Activated CD8-positive, alpha-beta memory T cell treated with anti-CD3 and anti-CD28 coated beads, Interleukin-2, amount 10 ng/mL, durations not matched to agents 7 days and 5 days (primary cell): ENCODE measurements around the gene OMG. TPM values are rescaled to one million over a fixed set of nuclear protein-coding genes. Genes with fewer than 3 reads are reported as not detected.
A peak's percentile ranks its signal among the peaks of the same experiment; 100 is the strongest.
"Not testable (repeated sequence)": the region's sequence is repeated elsewhere in the genome, so short reads cannot be mapped to it uniquely, and the experiment has no call there.

Experiments
- ATAC-seq: fragments of 150-1000 bp; cut with Tn5 transposase; one replicate; pipeline ENCODE4 v1.10.0; 2021; ENCODE audit warnings: moderate library complexity
- CTCF ChIA-PET: fragments of 350-600 bp; sonication (Branson Sonifier 250); formaldehyde crosslinking; loops from one replicate; lab custom pipeline; 2021; ENCODE audit warnings: antibody characterized with exemption; lab: Charles Lee
- DNase-seq: peaks from one replicate; pipeline ENCODE4 v3.0.0-alpha.2; 2020
- H3K27ac Mint-ChIP-seq: one replicate; pipeline ENCODE4 v1.8.0; 2021; ENCODE audit warnings: mild to moderate bottlenecking, mixed read lengths
- H3K27me3 Mint-ChIP-seq: one replicate; pipeline ENCODE4 v1.8.0; 2021; ENCODE audit warnings: mixed read lengths
- H3K36me3 Mint-ChIP-seq: one replicate; pipeline ENCODE4 v1.8.0; 2021; ENCODE audit warnings: mild to moderate bottlenecking, mixed read lengths
- H3K4me1 Mint-ChIP-seq: one replicate; pipeline ENCODE4 v1.8.0; 2021; ENCODE audit warnings: mixed read lengths
- H3K4me3 Mint-ChIP-seq: one replicate; pipeline ENCODE4 v1.8.0; 2021; ENCODE audit warnings: mild to moderate bottlenecking, moderate library complexity, mixed read lengths
- H3K9me3 Mint-ChIP-seq: one replicate; pipeline ENCODE4 v1.8.0; 2022; ENCODE audit warnings: low read depth, mixed read lengths
- total RNA-seq, 2 experiments: library from RNA; stranded (reverse); gene quantifications; one replicate each; pipeline ENCODE4 v1.2.3, GENCODE V29; 2021

Gene OMG, protein sequence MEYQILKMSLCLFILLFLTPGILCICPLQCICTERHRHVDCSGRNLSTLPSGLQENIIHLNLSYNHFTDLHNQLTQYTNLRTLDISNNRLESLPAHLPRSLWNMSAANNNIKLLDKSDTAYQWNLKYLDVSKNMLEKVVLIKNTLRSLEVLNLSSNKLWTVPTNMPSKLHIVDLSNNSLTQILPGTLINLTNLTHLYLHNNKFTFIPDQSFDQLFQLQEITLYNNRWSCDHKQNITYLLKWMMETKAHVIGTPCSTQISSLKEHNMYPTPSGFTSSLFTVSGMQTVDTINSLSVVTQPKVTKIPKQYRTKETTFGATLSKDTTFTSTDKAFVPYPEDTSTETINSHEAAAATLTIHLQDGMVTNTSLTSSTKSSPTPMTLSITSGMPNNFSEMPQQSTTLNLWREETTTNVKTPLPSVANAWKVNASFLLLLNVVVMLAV
- total RNA-seq, result under 1 TPM; 0.54 to 0.96 TPM

GRCh38 chr17:31297090-31297489 is at the start of gene OMG:
Gene OMG (minus strand): TSS chr17:31297239. CDS start chr17:31296331, 908 bp downstream.
- DNase-seq (no peak), ATAC-seq (no peak)
- H3K27ac Mint-ChIP-seq, result no peak within 1 kb of the TSS
- peaks cover 4% of the 10 kb centered on the region for H3K4me1 Mint-ChIP-seq
- H3K9me3 Mint-ChIP-seq, result no peaks in the 10 kb centered on the region
- peaks cover 1% of the 10 kb centered on the region for H3K36me3 Mint-ChIP-seq
- no peaks in the 10 kb centered on the region for H3K27me3 Mint-ChIP-seq
- H3K4me3 Mint-ChIP-seq, result no peak within 1 kb of the TSS
- CTCF ChIA-PET, result no interaction called here

DNA sequence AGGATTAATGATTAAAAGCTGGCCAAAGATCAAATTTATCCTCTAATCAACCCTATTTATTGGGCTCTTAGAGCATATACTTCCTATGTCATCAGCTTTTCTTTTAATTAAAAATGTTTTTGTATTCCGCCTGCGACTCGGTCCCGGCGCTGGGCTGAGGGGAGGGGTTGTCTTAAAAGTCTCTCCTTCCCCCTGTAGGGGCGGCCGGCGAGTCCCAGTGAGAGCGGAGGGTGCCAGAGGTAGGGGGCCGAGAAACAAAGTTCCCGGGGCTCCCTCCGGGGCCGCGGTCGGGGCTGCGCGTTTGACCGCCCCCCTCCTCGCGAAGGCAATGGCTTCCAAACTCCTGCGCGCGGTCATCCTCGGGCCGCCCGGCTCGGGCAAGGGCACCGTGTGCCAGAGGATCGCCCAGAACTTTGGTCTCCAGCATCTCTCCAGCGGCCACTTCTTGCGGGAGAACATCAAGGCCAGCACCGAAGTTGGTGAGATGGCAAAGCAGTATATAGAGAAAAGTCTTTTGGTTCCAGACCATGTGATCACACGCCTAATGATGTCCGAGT is 48.2 kb upstream of the OMG start:
- H3K9me3 Mint-ChIP-seq, H3K27ac Mint-ChIP-seq, DNase-seq, H3K4me3 Mint-ChIP-seq, H3K36me3 Mint-ChIP-seq, CTCF ChIA-PET, H3K27me3 Mint-ChIP-seq, H3K4me1 Mint-ChIP-seq: not testable (repeated sequence)
- ATAC-seq, result peak; percentile 27

- H3K4me1 Mint-ChIP-seq, result no peaks in the 10 kb centered on the region
- CTCF ChIA-PET, result interaction anchor here (0.6 to 0.7 kb wide), 2 partner anchors 138 to 375 kb away, joined by 3 read pairs; no protein-coding TSS in a partner anchor
Measured at GRCh38 chr17:31339906-31340661, 43.0 kb upstream of the OMG start.

GRCh38 chr17:31329221-31329620 is 32.2 kb upstream of the OMG start:
- Mint-ChIP-seq H3K27me3 (no peaks in the 10 kb centered on the region), H3K27ac (no peak overlapping the region), H3K4me3 (no peak overlapping the region), H3K4me1 (peaks cover 8% of the 10 kb centered on the region), H3K36me3 (peaks cover 14% of the 10 kb centered on the region), H3K9me3 (no peaks in the 10 kb centered on the region)
- DNase-seq, result no peak
- CTCF ChIA-PET, result no interaction called here
- ATAC-seq, result no peak

More at GRCh38 chr17:31339906-31340661, 43.0 kb upstream of the OMG start:
- H3K27ac Mint-ChIP-seq, result no peak overlapping the region
- H3K27me3 Mint-ChIP-seq, result no peaks in the 10 kb centered on the region
- no peaks in the 10 kb centered on the region for H3K9me3 Mint-ChIP-seq
- ATAC-seq (no peak), DNase-seq (no peak)
- no peak overlapping the region for H3K4me3 Mint-ChIP-seq
- peaks cover 10% of the 10 kb centered on the region for H3K36me3 Mint-ChIP-seq

DNA sequence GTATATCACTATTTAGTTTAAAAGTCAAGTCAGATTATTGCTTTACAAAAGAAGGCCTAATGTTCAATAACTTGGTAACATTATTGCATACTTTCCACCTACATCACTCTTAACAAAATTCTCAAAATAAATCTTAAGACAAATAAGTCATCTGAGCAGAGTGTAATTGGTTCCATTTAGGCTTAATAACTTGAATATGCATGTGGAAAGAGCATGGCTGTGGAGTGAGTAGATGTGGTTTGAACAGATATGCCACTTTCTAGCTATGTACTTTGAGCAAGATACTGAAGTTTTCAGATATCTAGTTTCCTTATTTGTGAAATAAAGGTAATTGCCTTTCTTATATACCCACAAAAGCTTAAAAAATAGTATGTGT is 31.1 kb upstream of the OMG start:
- peaks cover 14% of the 10 kb centered on the region for H3K36me3 Mint-ChIP-seq
- ATAC-seq, result no peak
- H3K9me3 Mint-ChIP-seq, result no peaks in the 10 kb centered on the region
- CTCF ChIA-PET, result no interaction called here
- DNase-seq, result no peak
- no peaks in the 10 kb centered on the region for H3K27me3 Mint-ChIP-seq
- H3K27ac Mint-ChIP-seq, result no peak overlapping the region
- H3K4me3 Mint-ChIP-seq, result no peak overlapping the region
- peaks cover 13% of the 10 kb centered on the region for H3K4me1 Mint-ChIP-seq

DNA sequence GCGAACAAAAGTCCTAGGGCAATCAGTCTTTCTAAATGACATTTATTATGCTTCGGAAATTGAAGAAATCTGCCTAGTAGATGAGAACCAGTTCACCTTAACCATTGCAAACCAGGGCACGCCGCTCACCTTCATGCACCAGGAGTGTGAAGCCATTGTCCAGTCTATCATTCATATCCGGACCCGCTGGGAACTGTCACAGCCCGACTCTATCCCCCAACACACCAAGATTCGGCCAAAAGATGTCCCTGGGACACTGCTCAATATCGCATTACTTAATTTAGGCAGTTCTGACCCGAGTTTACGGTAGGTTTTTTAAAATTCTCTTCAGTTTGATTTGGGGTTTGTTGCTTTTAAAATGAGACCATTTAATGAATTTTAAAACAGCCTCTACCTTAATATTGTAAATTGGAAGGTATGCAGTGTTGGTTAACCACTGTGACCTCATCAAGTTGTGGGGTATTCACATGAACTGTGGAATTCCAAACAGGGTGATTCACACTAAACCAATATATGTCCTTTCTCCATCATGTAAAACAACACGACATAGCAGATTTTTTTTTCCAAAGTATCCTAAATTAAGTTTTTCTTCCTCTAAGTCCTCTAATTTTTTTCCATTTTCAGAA is 30.6 kb upstream of the OMG start:
- ATAC-seq, result no peak
- Mint-ChIP-seq H3K9me3 (no peaks in the 10 kb centered on the region), H3K4me3 (no peak overlapping the region), H3K4me1 (peaks cover 15% of the 10 kb centered on the region), H3K27ac (no peak overlapping the region), H3K27me3 (no peaks in the 10 kb centered on the region), H3K36me3 (peaks cover 14% of the 10 kb centered on the region)
- CTCF ChIA-PET, result no interaction called here
- DNase-seq, result no peak

DNA sequence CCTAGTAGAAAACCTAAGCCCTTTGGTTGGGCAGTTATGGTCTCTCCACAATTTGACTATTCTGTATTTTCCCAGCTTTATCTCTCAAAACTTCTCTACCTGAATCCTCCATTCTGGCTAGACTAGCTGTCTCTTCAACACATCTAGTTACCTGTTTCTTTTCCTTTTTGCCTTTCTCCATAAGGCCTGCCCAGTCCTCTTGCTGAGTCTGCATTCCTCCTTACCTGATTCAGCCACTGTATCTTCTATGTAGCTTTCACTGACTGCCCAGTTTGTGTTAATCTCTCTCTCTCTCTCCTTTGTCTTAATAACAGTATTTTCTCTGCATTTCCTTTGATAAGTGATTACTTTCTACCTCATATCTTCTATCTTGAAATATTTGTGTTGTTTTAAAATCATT is 26.5 kb upstream of the OMG start:
- ATAC-seq (no peak), DNase-seq (no peak)
- peaks cover 25% of the 10 kb centered on the region for H3K4me1 Mint-ChIP-seq
- H3K27ac Mint-ChIP-seq, result peak overlapping the region; percentile 53
- peaks cover 24% of the 10 kb centered on the region for H3K36me3 Mint-ChIP-seq
- H3K9me3 Mint-ChIP-seq, result no peaks in the 10 kb centered on the region
- CTCF ChIA-PET, result no interaction called here
- H3K27me3 Mint-ChIP-seq, result no peaks in the 10 kb centered on the region
- no peak overlapping the region for H3K4me3 Mint-ChIP-seq

DNA sequence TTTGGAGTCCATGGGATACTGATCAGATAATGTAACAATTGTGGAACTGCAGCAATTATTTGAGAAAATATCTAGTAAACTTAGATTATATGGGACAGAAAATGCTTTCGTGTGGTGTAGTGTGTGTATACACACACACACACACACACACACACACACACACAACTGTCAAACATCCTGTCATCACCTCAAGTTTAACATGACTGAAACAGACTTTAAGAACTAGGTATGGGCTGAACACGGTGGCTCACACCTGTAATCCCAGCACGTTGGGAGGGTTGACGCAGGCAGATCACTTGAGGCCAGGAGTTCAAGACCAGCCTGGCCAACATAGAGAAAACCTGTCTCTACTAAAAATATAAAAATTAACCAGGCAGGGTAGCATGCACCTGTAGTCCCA is 24.9 kb upstream of the OMG start:
- Mint-ChIP-seq H3K27me3 (no peaks in the 10 kb centered on the region), H3K4me3 (peak overlapping the region; percentile 81), H3K9me3 (no peaks in the 10 kb centered on the region), H3K4me1 (peaks cover 25% of the 10 kb centered on the region), H3K27ac (peak overlapping the region; percentile 96), H3K36me3 (peaks cover 25% of the 10 kb centered on the region)
- ATAC-seq (peak; percentile 26), DNase-seq (peak; percentile 60)
- CTCF ChIA-PET, result interaction anchor here (1.0 kb wide), 2 partner anchors 9 to 12 kb away, joined by 4 to 5 read pairs; no protein-coding TSS in a partner anchor

GRCh38 chr17:31321481-31321880 is 24.4 kb upstream of the OMG start, which contains the start of gene EVI2A:
Gene EVI2A (minus strand): TSS chr17:31321622. CDS start chr17:31319013, 2,609 bp downstream.
- ATAC-seq (peak; percentile 93), DNase-seq (peak; percentile 92)
- H3K4me3 Mint-ChIP-seq, result peak within 1 kb of the TSS; percentile 81
- H3K27me3 Mint-ChIP-seq, result no peaks in the 10 kb centered on the region
- H3K27ac Mint-ChIP-seq, result peak within 1 kb of the TSS; percentile 96
- peaks cover 24% of the 10 kb centered on the region for H3K36me3 Mint-ChIP-seq
- H3K9me3 Mint-ChIP-seq, result no peaks in the 10 kb centered on the region
- peaks cover 28% of the 10 kb centered on the region for H3K4me1 Mint-ChIP-seq
- CTCF ChIA-PET, result interaction anchor here (1.0 kb wide), 2 partner anchors 9 to 11 kb away, joined by 4 to 5 read pairs; no protein-coding TSS in a partner anchor

GRCh38 chr17:31320791-31321190 is 23.8 kb upstream of the OMG start:
- Mint-ChIP-seq H3K27ac (peak overlapping the region; percentile 96), H3K9me3 (no peaks in the 10 kb centered on the region), H3K27me3 (no peaks in the 10 kb centered on the region), H3K4me1 (peaks cover 33% of the 10 kb centered on the region), H3K4me3 (peak overlapping the region; percentile 81), H3K36me3 (peaks cover 27% of the 10 kb centered on the region)
- ATAC-seq (no peak), DNase-seq (no peak)
- CTCF ChIA-PET, result interaction anchor here (1.0 to 2.0 kb wide), 3 partner anchors 8 to 11 kb away, joined by 4 to 17 read pairs (median 5); no protein-coding TSS in a partner anchor

DNA sequence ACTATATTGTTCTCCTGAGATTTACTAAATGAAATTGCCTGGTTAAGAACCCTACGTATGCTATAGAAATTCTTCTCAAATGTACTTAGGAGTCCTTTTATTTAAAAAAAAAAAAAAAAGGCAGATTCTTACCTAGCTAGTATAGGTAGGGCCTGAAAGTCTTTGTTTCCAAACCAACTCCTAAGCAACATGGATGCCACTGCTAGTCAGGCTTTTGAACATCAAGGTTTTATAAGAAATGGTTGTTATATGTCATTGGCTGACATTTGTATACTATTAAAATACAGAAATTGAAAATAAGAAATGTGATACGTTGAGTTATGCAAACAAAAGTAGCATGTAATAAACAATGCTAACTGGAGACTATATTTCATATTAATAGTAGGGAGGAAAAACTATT is 23.2 kb upstream of the OMG start:
- no peaks in the 10 kb centered on the region for H3K9me3 Mint-ChIP-seq
- H3K4me3 Mint-ChIP-seq, result peak overlapping the region; percentile 81
- peak overlapping the region; percentile 96 for H3K27ac Mint-ChIP-seq
- CTCF ChIA-PET, result interaction anchor here (1.0 to 2.0 kb wide), 3 partner anchors 10 to 171 kb away, joined by 3 to 17 read pairs (median 5); no protein-coding TSS in a partner anchor
- DNase-seq (no peak), ATAC-seq (no peak)
- H3K4me1 Mint-ChIP-seq, result peaks cover 36% of the 10 kb centered on the region
- no peaks in the 10 kb centered on the region for H3K27me3 Mint-ChIP-seq
- H3K36me3 Mint-ChIP-seq, result peaks cover 27% of the 10 kb centered on the region

DNA sequence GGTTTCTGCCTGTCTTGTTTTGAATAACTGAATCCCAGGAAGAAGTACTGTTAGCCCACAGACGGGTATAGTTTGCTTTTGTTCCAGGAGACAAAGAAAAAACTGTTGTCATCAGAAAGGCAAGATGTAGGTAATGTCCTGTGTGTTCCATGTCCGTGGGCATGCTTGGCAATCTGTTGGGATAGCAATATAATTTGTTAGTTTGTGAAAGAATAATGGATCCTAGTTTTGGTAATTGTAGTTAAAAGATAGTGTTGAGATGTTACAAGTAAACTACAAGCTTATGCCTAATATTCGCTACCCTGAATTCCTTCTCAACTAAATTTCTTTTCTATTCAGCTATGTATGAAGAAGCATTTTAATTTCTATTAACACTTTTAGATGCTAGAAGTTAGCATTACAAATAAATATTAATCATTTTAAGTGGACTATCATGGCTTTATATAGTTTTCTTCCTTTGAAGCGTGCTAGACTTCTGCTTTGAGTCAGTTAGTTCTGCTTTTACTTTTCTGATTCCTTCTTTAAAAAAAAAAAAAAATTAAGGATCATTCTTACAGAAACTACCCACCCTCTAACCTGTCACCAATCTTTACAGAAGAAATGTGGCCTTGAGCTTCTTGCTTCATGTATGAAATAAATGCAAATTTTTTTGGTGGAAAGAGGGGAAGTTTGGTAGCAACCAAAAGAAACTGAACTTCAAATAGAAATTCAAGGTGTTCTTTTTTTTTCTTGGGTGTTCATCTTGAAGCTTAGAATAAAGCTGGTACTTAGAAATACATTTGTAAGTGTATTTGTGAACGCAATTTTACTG is 22.0 kb upstream of the OMG start:
- Mint-ChIP-seq H3K4me1 (peaks cover 44% of the 10 kb centered on the region), H3K4me3 (peak overlapping the region; percentile 81), H3K27me3 (no peaks in the 10 kb centered on the region), H3K9me3 (no peaks in the 10 kb centered on the region), H3K27ac (peak overlapping the region; percentile 96), H3K36me3 (peaks cover 32% of the 10 kb centered on the region)
- ATAC-seq, result no peak
- DNase-seq, result no peak
- CTCF ChIA-PET, result interaction anchor here (0.9 to 2.0 kb wide), 4 partner anchors 9 to 172 kb away, joined by 3 to 17 read pairs (median 4); no protein-coding TSS in a partner anchor
